IMR-90 (cell line): Measurements from ENCODE around the gene CAST.

ENCODE experiments used
- BHLHE40 ChIP-seq: fragments of 150-350 bp; IDR thresholded peaks from 2 replicates; pipeline ENCODE4 v1.6.1; 2016; ENCODE audit warnings: mild to moderate bottlenecking, low read depth, low read length
- CEBPB ChIP-seq: IDR thresholded peaks from 2 replicates; pipeline ENCODE4 v1.6.1; 2012; ENCODE audit warnings: low read depth, low read length, improper control_type of control experiment
- CHD1 ChIP-seq: IDR thresholded peaks from 2 replicates; pipeline ENCODE4 v1.6.1; 2012; ENCODE audit warnings: low read depth, low read length, improper control_type of control experiment
- CTCF ChIP-seq: conservative IDR thresholded peaks from 2 replicates; pipeline ENCODE4 v1.5.1; 2012; ENCODE audit warnings: mild to moderate bottlenecking, low read depth, low read length, improper control_type of control experiment
- FOS ChIP-seq: fragments of 150-350 bp; IDR thresholded peaks from 2 replicates; pipeline ENCODE4 v1.6.1; 2016; ENCODE audit warnings: low read depth, low read length
- MAZ ChIP-seq: IDR thresholded peaks from 2 replicates; pipeline ENCODE4 v1.6.1; 2012; ENCODE audit warnings: low read depth, mild to moderate bottlenecking, low read length, improper control_type of control experiment, moderate library complexity, borderline replicate concordance
- MXI1 ChIP-seq: IDR thresholded peaks from 2 replicates; pipeline ENCODE4 v1.6.1; 2012; ENCODE audit warnings: low read depth, mild to moderate bottlenecking, low read length, moderate library complexity, borderline replicate concordance
- POLR2A ChIP-seq: IDR thresholded peaks from 2 replicates; pipeline ENCODE4 v1.6.1; 2012; ENCODE audit warnings: mild to moderate bottlenecking, low read depth, low read length
- RAD21 ChIP-seq: IDR thresholded peaks from 2 replicates; pipeline ENCODE4 v1.6.1; 2012; ENCODE audit warnings: low read length, improper control_type of control experiment
- RCOR1 ChIP-seq: IDR thresholded peaks from 2 replicates; pipeline ENCODE4 v1.6.1; 2012; ENCODE audit warnings: mild to moderate bottlenecking, low read length, improper control_type of control experiment; ENCODE audit not compliant: insufficient replicate concordance
- RFX5 ChIP-seq: IDR thresholded peaks from 2 replicates; pipeline ENCODE4 v1.8.0; 2012; ENCODE audit warnings: low read depth, mild to moderate bottlenecking, low read length, moderate library complexity
- SMC3 ChIP-seq: fragments of 150-350 bp; IDR thresholded peaks from 2 replicates; pipeline ENCODE4 v1.6.1; 2016; ENCODE audit warnings: low read depth, mild to moderate bottlenecking, antibody characterized with exemption, low read length, moderate library complexity
- TF ChIP-seq, protein P1 (sequence below): fragments of 150-350 bp; IDR thresholded peaks from 2 replicates; pipeline ENCODE4 v1.6.1; 2017; ENCODE audit warnings: mild to moderate bottlenecking, antibody characterized with exemption, low read length, low read depth
- TF ChIP-seq, protein P2 (sequence below): fragments of 150-350 bp; IDR thresholded peaks from 2 replicates; pipeline ENCODE4 v1.6.1; 2016; ENCODE audit warnings: low read depth, mild to moderate bottlenecking, low read length, moderate library complexity, borderline replicate concordance

GRCh38 chr5:96716007-96716406, 53.8 kb downstream of the CAST start:
- TF ChIP-seq RAD21 = no peak
- TF ChIP-seq POLR2A = no peak
- TF ChIP-seq, protein P1, sequence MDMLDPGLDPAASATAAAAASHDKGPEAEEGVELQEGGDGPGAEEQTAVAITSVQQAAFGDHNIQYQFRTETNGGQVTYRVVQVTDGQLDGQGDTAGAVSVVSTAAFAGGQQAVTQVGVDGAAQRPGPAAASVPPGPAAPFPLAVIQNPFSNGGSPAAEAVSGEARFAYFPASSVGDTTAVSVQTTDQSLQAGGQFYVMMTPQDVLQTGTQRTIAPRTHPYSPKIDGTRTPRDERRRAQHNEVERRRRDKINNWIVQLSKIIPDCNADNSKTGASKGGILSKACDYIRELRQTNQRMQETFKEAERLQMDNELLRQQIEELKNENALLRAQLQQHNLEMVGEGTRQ = no peak
- no peak for TF ChIP-seq CTCF
- no peak for TF ChIP-seq RFX5
- no peak for TF ChIP-seq RCOR1
- TF ChIP-seq BHLHE40 = no peak
- TF ChIP-seq SMC3 = no peak
- no peak for TF ChIP-seq CHD1
- TF ChIP-seq FOS = no peak
- no peak for TF ChIP-seq CEBPB
- TF ChIP-seq MXI1 = no peak
- TF ChIP-seq, protein P2, sequence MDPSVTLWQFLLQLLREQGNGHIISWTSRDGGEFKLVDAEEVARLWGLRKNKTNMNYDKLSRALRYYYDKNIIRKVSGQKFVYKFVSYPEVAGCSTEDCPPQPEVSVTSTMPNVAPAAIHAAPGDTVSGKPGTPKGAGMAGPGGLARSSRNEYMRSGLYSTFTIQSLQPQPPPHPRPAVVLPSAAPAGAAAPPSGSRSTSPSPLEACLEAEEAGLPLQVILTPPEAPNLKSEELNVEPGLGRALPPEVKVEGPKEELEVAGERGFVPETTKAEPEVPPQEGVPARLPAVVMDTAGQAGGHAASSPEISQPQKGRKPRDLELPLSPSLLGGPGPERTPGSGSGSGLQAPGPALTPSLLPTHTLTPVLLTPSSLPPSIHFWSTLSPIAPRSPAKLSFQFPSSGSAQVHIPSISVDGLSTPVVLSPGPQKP = no peak
- TF ChIP-seq MAZ = no peak
